Smooth muscle cell of trachea (primary cell): Measurements from ENCODE around the gene WDR77. TPM values are rescaled to one million over a fixed set of nuclear protein-coding genes. Genes with fewer than 3 reads are reported as not detected.

Experiments used
- total RNA-seq: library from RNA; depleted of rRNA; stranded (reverse); fragments of >200 nt; gene quantifications from 2 replicates; pipeline ENCODE4 v1.2.1, GENCODE V29; 2014

The WDR77 gene
- 33.0 and 39.9 TPM in 2 replicates for total RNA-seq

DNA sequence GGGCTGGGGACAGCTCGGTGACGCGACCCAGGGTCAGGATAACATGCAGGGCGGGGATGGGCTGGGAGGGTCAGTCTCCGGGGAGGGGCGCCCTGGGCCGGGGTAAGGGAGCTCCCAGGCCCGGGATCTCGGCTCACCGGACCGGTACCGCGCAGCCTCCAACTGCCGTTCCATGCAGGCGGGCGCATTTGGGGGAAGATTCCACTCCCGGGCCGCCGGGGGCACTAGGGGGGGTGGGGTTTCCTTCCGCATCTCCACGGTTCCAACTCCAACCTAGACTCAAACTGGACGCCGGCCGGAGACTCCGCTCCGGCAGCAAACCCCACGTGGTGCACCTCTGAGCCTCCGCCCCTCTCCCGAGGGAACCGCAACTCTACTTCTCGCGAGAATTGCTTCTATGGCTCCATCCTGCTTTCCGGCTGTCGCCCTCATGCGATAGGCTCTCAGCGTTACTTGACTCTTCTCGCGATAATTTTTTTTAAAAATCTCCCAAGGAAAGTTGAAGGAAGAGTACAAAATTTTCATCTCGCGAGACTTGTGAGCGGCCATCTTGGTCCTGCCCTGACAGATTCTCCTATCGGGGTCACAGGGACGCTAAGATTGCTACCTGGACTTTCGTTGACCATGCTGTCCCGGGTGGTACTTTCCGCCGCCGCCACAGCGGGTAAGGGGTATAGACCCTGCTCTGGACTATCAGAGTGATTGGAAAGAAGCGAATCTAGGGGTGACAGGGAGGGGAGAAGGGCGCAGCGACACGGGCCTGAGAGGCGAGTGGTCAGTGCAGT, at the start of gene WDR77, which contains the start of gene ATP5PB:
WDR77 (minus strand) TSS at position 339 of the 785 bp plus-strand sequence; CDS start at position 252, 87 bp downstream.
ATP5PB (plus strand) TSS at position 547 of the 785 bp plus-strand sequence; CDS start at position 625, 78 bp downstream.

Other genes starting within 250 kb of the WDR77 start
- 3.3 and 22.7 TPM in 2 replicates for gene DENND2D, start 248.6 kb downstream of the WDR77 start, total RNA-seq
- 2.5 and 10.6 TPM in 2 replicates for gene CHI3L2, start 221.5 kb downstream of the WDR77 start, total RNA-seq
- gene CHIA, start 158.4 kb downstream of the WDR77 start, total RNA-seq, result not detected in 2 replicates
- 0.99 TPM in 1 of 2 replicates, not detected in the other for gene OVGP1, start 21.5 kb downstream of the WDR77 start, total RNA-seq
- gene ATP5PB, start 208 bp upstream of the WDR77 start, total RNA-seq, result 216 and 440 TPM in 2 replicates
- 0.29 and 0.33 TPM in 2 replicates for gene C1orf162, start 24.7 kb upstream of the WDR77 start, total RNA-seq
- not detected in 2 replicates for gene ADORA3, start 54.4 kb upstream of the WDR77 start, total RNA-seq
- not detected in 2 replicates for gene TMIGD3, start 54.4 kb upstream of the WDR77 start, total RNA-seq
- gene RAP1A, start 170.5 kb upstream of the WDR77 start, total RNA-seq, result 18.2 and 40.0 TPM in 2 replicates